Measurements from ENCODE around the gene FAU. TPM values are rescaled to one million over a fixed set of nuclear protein-coding genes. Genes with fewer than 3 reads are reported as not detected.

The FAU gene
- total RNA-seq, 1 donor from 2014 or later: 710 TPM

- DNase-seq (ENCODE audit: low read depth): no peak
- peaks cover 5% of the 10 kb centered on the region for H3K36me3 ChIP-seq (ENCODE audit: control insufficient read depth, insufficient read depth, low read length)
- no peaks in the 10 kb centered on the region for H3K27me3 ChIP-seq (ENCODE audit: control insufficient read depth, insufficient read depth, low read length)
- no peak overlapping the region for H3K4me3 ChIP-seq (ENCODE audit: low read depth, low read length)
- TF ChIP-seq CTCF (IDR thresholded peaks at IDR 0.05; ENCODE audit: insufficient read depth, low read length, poor library complexity, severe bottlenecking): no peak
Observed at GRCh38 chr11:65131417-65131776, 9.5 kb upstream of the FAU start.

- TF ChIP-seq CTCF (IDR thresholded peaks at IDR 0.05; ENCODE audit: insufficient read depth, low read length, poor library complexity, severe bottlenecking): no peak
- Histone ChIP-seq H3K36me3 (ENCODE audit: control insufficient read depth, insufficient read depth, low read length) (peaks cover 5% of the 10 kb centered on the region), H3K27me3 (ENCODE audit: control insufficient read depth, insufficient read depth, low read length) (no peaks in the 10 kb centered on the region), H3K4me3 (ENCODE audit: low read depth, low read length) (no peak overlapping the region)
- no peak for DNase-seq (ENCODE audit: low read depth)
Observed at GRCh38 chr11:65130631-65131416, 8.9 kb upstream of the FAU start.

- TF ChIP-seq CTCF (IDR thresholded peaks at IDR 0.05; ENCODE audit: insufficient read depth, low read length, poor library complexity, severe bottlenecking): no peak
- H3K4me3 ChIP-seq (ENCODE audit: low read depth, low read length): no peak overlapping the region
- H3K36me3 ChIP-seq (ENCODE audit: control insufficient read depth, insufficient read depth, low read length): peaks cover 5% of the 10 kb centered on the region
- DNase-seq (ENCODE audit: low read depth): no peak
- H3K27me3 ChIP-seq (ENCODE audit: control insufficient read depth, insufficient read depth, low read length): no peaks in the 10 kb centered on the region
Observed at GRCh38 chr11:65129649-65130441, 7.9 kb upstream of the FAU start.

- Histone ChIP-seq H3K36me3 (ENCODE audit: control insufficient read depth, insufficient read depth, low read length) (peaks cover 8% of the 10 kb centered on the region), H3K4me3 (ENCODE audit: low read depth, low read length) (no peak overlapping the region), H3K27me3 (ENCODE audit: control insufficient read depth, insufficient read depth, low read length) (no peaks in the 10 kb centered on the region)
- TF ChIP-seq CTCF (IDR thresholded peaks at IDR 0.05; ENCODE audit: insufficient read depth, low read length, poor library complexity, severe bottlenecking): no peak
- DNase-seq (ENCODE audit: low read depth): no peak
Observed at GRCh38 chr11:65128182-65129145, 6.5 kb upstream of the FAU start.

- H3K4me3 ChIP-seq (ENCODE audit: low read depth, low read length): no peak overlapping the region
- DNase-seq (ENCODE audit: low read depth): no peak
- no peak for TF ChIP-seq CTCF (IDR thresholded peaks at IDR 0.05; ENCODE audit: insufficient read depth, low read length, poor library complexity, severe bottlenecking)
- peaks cover 8% of the 10 kb centered on the region for H3K36me3 ChIP-seq (ENCODE audit: control insufficient read depth, insufficient read depth, low read length)
- H3K27me3 ChIP-seq (ENCODE audit: control insufficient read depth, insufficient read depth, low read length): no peaks in the 10 kb centered on the region
Observed at GRCh38 chr11:65127473-65128181, 5.7 kb upstream of the FAU start.
